Erythroblast (primary cell): Measurements from ENCODE around the gene PEX1.

ENCODE experiments used
- GATA1 ChIP-seq: IDR thresholded peaks from 2 replicates; pipeline ENCODE4 v1.6.1; 2011; ENCODE audit warnings: low read depth, mild to moderate bottlenecking, control low read depth, low read length, moderate library complexity
- POLR2A ChIP-seq: IDR thresholded peaks from 2 replicates; pipeline ENCODE4 v1.6.1; 2011; ENCODE audit warnings: mild to moderate bottlenecking, low read length

- no peak for TF ChIP-seq POLR2A
- no peak for TF ChIP-seq GATA1
Measured at GRCh38 chr7:92503767-92504166, 24.6 kb downstream of the PEX1 start.
